Hepatocyte (in vitro differentiated cells): ENCODE results near the gene LILRA2. TPM values are rescaled to one million over a fixed set of nuclear protein-coding genes. Genes with fewer than 3 reads are reported as not detected.
"Not testable (repeated sequence)": the region's sequence is repeated elsewhere in the genome, so short reads cannot be mapped to it uniquely, and the experiment has no call there.

ENCODE experiments used
- DNase-seq: peaks from one replicate; pipeline ENCODE4 v3.0.0-alpha.2; 2016; ENCODE audit warnings: low spot score
- H2AFZ ChIP-seq: fragments of 200-600 bp; sonication (generic); 2 replicates; pipeline ENCODE4 v1.6.0; 2016; ENCODE audit warnings: antibody characterized with exemption, mild to moderate bottlenecking
- H3K27ac ChIP-seq: fragments of 200-600 bp; sonication (generic); 2 replicates; pipeline ENCODE4 v1.5.1; 2016; ENCODE audit warnings: mild to moderate bottlenecking
- H3K27me3 ChIP-seq: fragments of 200-600 bp; sonication (generic); 2 replicates; pipeline ENCODE4 v1.6.1; 2016
- H3K36me3 ChIP-seq: fragments of 200-600 bp; sonication (generic); replicated peaks from 2 replicates; pipeline ENCODE4 v1.5.1; 2016; ENCODE audit warnings: low read depth; ENCODE audit not compliant: insufficient read depth
- H3K4me1 ChIP-seq: fragments of 200-600 bp; sonication (generic); 2 replicates; pipeline ENCODE4 v1.5.1; 2016; ENCODE audit warnings: mild to moderate bottlenecking, moderate library complexity; ENCODE audit not compliant: insufficient read depth
- H3K4me2 ChIP-seq: fragments of 200-600 bp; sonication (generic); 2 replicates; pipeline ENCODE4 v1.6.0; 2016
- H3K4me3 ChIP-seq: fragments of 200-600 bp; sonication (generic); 2 replicates; pipeline ENCODE4 v1.5.1; 2016; ENCODE audit warnings: mild to moderate bottlenecking
- H3K79me2 ChIP-seq: fragments of 200-600 bp; sonication (generic); 2 replicates; pipeline ENCODE4 v1.6.0; 2017; ENCODE audit warnings: mild to moderate bottlenecking
- H3K9me2 ChIP-seq: fragments of 200-600 bp; sonication (generic); replicated peaks from 2 replicates; pipeline ENCODE4 v1.6.0; 2017; ENCODE audit warnings: mild to moderate bottlenecking; ENCODE audit not compliant: insufficient read depth
- H3K9me3 ChIP-seq: fragments of 200-600 bp; sonication (generic); 2 replicates; pipeline ENCODE4 v1.5.1; 2016; ENCODE audit warnings: low read depth, mild to moderate bottlenecking
- H4K20me1 ChIP-seq: fragments of 200-600 bp; sonication (generic); 2 replicates; pipeline ENCODE4 v1.6.0; 2016; ENCODE audit warnings: mild to moderate bottlenecking; ENCODE audit not compliant: insufficient read depth, poor library complexity, severe bottlenecking
- CTCF ChIP-seq: fragments of 200-600 bp; sonication (generic); IDR thresholded peaks from 2 replicates; pipeline ENCODE4 v1.5.1; 2016; ENCODE audit warnings: antibody characterized with exemption, mild to moderate bottlenecking; ENCODE audit not compliant: poor library complexity
- EZH2 ChIP-seq: fragments of 200-600 bp; sonication (generic); IDR thresholded peaks from 2 replicates; pipeline ENCODE4 v1.6.1; 2016; ENCODE audit warnings: antibody characterized with exemption, mild to moderate bottlenecking, borderline replicate concordance
- EZH2phosphoT487 ChIP-seq: fragments of 200-600 bp; sonication (generic); IDR thresholded peaks from one replicate; pipeline ENCODE4 v1.6.1; 2018; ENCODE audit warnings: antibody characterized with exemption, mild to moderate bottlenecking, low read depth, moderate library complexity; ENCODE audit not compliant: unreplicated experiment, severe bottlenecking
- WGBS: methylation state at CpG from one replicate; pipeline ENCODE4 v1.1.6; 2016; ENCODE audit warnings: low lambda C conversion rate; ENCODE audit errors: missing lambda C conversion rate; 5-methylcytosine and 5-hydroxymethylcytosine counted together
- polyA plus RNA-seq: library from polyadenylated mRNA; unstranded; fragments of >200 nt; fragmentation: Nextera tagmentation; extraction: Ambion mirVana; gene quantifications from 2 replicates; pipeline ENCODE4 v1.2.1, GENCODE V29; 2016
- total RNA-seq: library from RNA; depleted of rRNA; stranded (reverse); fragments of >200 nt; gene quantifications from 2 replicates; pipeline ENCODE4 v1.2.3, GENCODE V29; 2014

LILRA2 gene
- total and polyA plus RNA-seq, 2 experiments from 2014 or later: not detected

GRCh38 chr19:54572696-54573311 lies 786 bp upstream of the LILRA2 start:
- Histone ChIP-seq H3K4me3 (no peak overlapping the region), H3K4me2 (no peak overlapping the region), H3K9me2 (no peaks in the 10 kb centered on the region), H3K27ac (no peak overlapping the region), H4K20me1 (no peaks in the 10 kb centered on the region), H2AFZ (no peak overlapping the region), H3K27me3 (no peaks in the 10 kb centered on the region), H3K79me2 (no peaks in the 10 kb centered on the region), H3K4me1 (no peaks in the 10 kb centered on the region), H3K9me3 (no peaks in the 10 kb centered on the region), H3K36me3 (no peaks in the 10 kb centered on the region)
- DNase-seq: no peak
- WGBS: 90% methylated on average over 8 of the region's 9 CpGs
- TF ChIP-seq EZH2phosphoT487 (no peak), EZH2 (no peak), CTCF (no peak)

GRCh38 chr19:54574051-54574450 lies 461 bp downstream of the LILRA2 start:
- WGBS: 45% methylated on average over 4 of the region's 4 CpGs
- no peaks in the 10 kb centered on the region for H4K20me1 ChIP-seq
- no peak overlapping the region for H2AFZ ChIP-seq
- H3K4me1 ChIP-seq: no peaks in the 10 kb centered on the region
- no peak overlapping the region for H3K4me2 ChIP-seq
- no peaks in the 10 kb centered on the region for H3K79me2 ChIP-seq
- no peaks in the 10 kb centered on the region for H3K9me3 ChIP-seq
- H3K27me3 ChIP-seq: no peaks in the 10 kb centered on the region
- no peak for DNase-seq
- no peaks in the 10 kb centered on the region for H3K9me2 ChIP-seq
- TF ChIP-seq CTCF: no peak
- TF ChIP-seq EZH2: no peak
- no peak for TF ChIP-seq EZH2phosphoT487
- H3K4me3 ChIP-seq: no peak overlapping the region
- no peaks in the 10 kb centered on the region for H3K36me3 ChIP-seq
- H3K27ac ChIP-seq: no peak overlapping the region

GRCh38 chr19:54574527-54575056 lies 1.0 kb downstream of the LILRA2 start:
- no peaks in the 10 kb centered on the region for H3K9me2 ChIP-seq
- no peaks in the 10 kb centered on the region for H3K27me3 ChIP-seq
- H3K27ac ChIP-seq: no peak overlapping the region
- H4K20me1 ChIP-seq: no peaks in the 10 kb centered on the region
- 66% methylated on average over 12 of the region's 12 CpGs for WGBS
- no peaks in the 10 kb centered on the region for H3K36me3 ChIP-seq
- TF ChIP-seq EZH2 (no peak), CTCF (no peak), EZH2phosphoT487 (no peak)
- no peak overlapping the region for H2AFZ ChIP-seq
- H3K9me3 ChIP-seq: no peaks in the 10 kb centered on the region
- H3K4me1 ChIP-seq: no peaks in the 10 kb centered on the region
- no peak for DNase-seq
- no peak overlapping the region for H3K4me2 ChIP-seq
- H3K79me2 ChIP-seq: no peaks in the 10 kb centered on the region
- H3K4me3 ChIP-seq: no peak overlapping the region

DNA sequence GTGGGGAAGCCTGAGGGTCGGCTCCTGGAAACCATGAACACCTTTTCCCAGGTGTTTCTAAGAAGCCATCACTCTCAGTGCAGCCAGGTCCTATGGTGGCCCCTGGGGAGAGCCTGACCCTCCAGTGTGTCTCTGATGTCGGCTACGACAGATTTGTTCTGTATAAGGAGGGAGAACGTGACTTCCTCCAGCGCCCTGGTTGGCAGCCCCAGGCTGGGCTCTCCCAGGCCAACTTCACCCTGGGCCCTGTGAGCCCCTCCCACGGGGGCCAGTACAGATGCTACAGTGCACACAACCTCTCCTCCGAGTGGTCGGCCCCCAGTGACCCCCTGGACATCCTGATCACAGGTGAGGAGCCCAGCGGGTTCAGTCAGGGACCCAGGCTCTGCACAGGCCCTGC lies 1.6 kb downstream of the LILRA2 start:
- not testable (repeated sequence) for H3K27me3 ChIP-seq, H3K4me1 ChIP-seq, H2AFZ ChIP-seq, H4K20me1 ChIP-seq, H3K4me3 ChIP-seq, H3K79me2 ChIP-seq, H3K9me2 ChIP-seq, DNase-seq, H3K9me3 ChIP-seq, H3K4me2 ChIP-seq, H3K27ac ChIP-seq, H3K36me3 ChIP-seq
- 76% methylated on average over 8 of the region's 9 CpGs for WGBS
